Adrenal gland (tissue), 12 donors: Measurements from ENCODE around the gene TOP2B. TPM values are rescaled to one million over a fixed set of nuclear protein-coding genes. Genes with fewer than 3 reads are reported as not detected.

Source experiments
- DNase-seq, 7 donors: peaks; one replicate each; pipeline ENCODE4 v3.0.0-alpha.2; 2019 to 2020
- H3K27ac ChIP-seq, 5 donors: fragments of 200-600 bp; sonication (generic) in 4 of 5; 1 replicate in 3 of 5; 2 replicates in 2 of 5; pipeline versions ENCODE4 v1.5.1 to v1.8.0; 2016 to 2020; ENCODE audit warnings: mild to moderate bottlenecking in 1 of 5
- H3K27me3 ChIP-seq: fragments of 200-600 bp; 2 replicates; pipeline ENCODE4 v1.8.0; 2021
- H3K36me3 ChIP-seq, 2 donors: fragments of 200-600 bp; replicated peaks in 1 of 2; 1 replicate in 1 of 2; 2 replicates in 1 of 2; pipeline versions ENCODE4 v1.5.1 to v1.8.0; 2018 to 2022
- H3K4me1 ChIP-seq, 2 donors: fragments of 200-600 bp; replicated peaks in 1 of 2; 1 replicate in 1 of 2; 2 replicates in 1 of 2; pipeline versions ENCODE4 v1.5.1 to v1.8.0; 2018 to 2021
- H3K4me3 ChIP-seq, 4 donors: fragments of 200-600 bp; sonication (generic) in 3 of 4; one replicate each; pipeline ENCODE4 v1.5.1; 2016 to 2018
- H3K9me3 ChIP-seq, 3 donors: fragments of 200-600 bp; sonication (generic) in 1 of 3; replicated peaks in 1 of 3; 1 replicate in 2 of 3; 2 replicates in 1 of 3; pipeline versions ENCODE4 v1.5.1 to v1.8.0; 2016 to 2021
- POLR2A ChIP-seq, 2 donors: fragments of 450-650 bp; IDR thresholded peaks; one replicate each; pipeline ENCODE4 v1.6.1; 2017; ENCODE audit warnings: antibody characterized with exemption in 2 of 2, mild to moderate bottlenecking in 2 of 2, moderate library complexity in 1 of 2
- WGBS, 4 donors: extraction: QIAGEN DNeasy Blood & Tissue Kit in 2 of 4; methylation state at CpG; one replicate each; pipeline versions ENCODE4 v1.1.5 to v1.1.7; 2013 to 2017; 5-methylcytosine and 5-hydroxymethylcytosine counted together
- intact Hi-C, 2 donors: fragments of 100-400 bp; cut with DNase I; formaldehyde crosslinking; loops; one replicate each; pipeline versions ENCODE4 v1.14.1 to v1.15.0; 2022 to 2023
- polyA plus RNA-seq, 3 donors: library from polyadenylated mRNA; stranded (reverse); fragments of 200-250 nt in 2 of 3; fragments of 350-450 nt in 1 of 3; fragmentation: Illumina TruSeq in 1 of 3; extraction: RNeasy Lipid Tissue Mini Kit (QIAGEN cat#74804) in 1 of 3; gene quantifications; one replicate each; pipeline ENCODE4 v1.2.3, GENCODE V29; 2013 to 2014
- total RNA-seq, 9 donors: library from RNA; depleted of rRNA in 4 of 9; stranded (reverse); fragments of >200 nt in 4 of 9; fragments of 120-200 nt in 1 of 9; fragmentation: NEBNext Ultra II Directional in 1 of 9; extraction: Animal tissue kit (Norgen Biotek cat#: 25700) in 1 of 9; gene quantifications; one replicate each; pipeline versions ENCODE4 v1.1.0 to v1.2.4, GENCODE V29; 2013 to 2023
- TF ChIP-seq, protein P1 (sequence below), 6 experiments: fragments of 450-650 bp in 4 of 6; fragments of 200-600 bp in 2 of 6; sonication (generic) in 1 of 6; IDR thresholded peaks; 1 replicate in 5 of 6; 2 replicates in 1 of 6; pipeline versions ENCODE4 v1.5.1 to v1.8.0; 2016 to 2021; ENCODE audit warnings: antibody characterized with exemption in 6 of 6, mild to moderate bottlenecking in 2 of 6, moderate library complexity in 1 of 6
- donor health status: healthy with polysubstance abuse.
- donor health status: Bipolar disorder and iron deficiency.
- donor health status: DM: yes; HTN: yes; CAD: no.
- donor health status: DM: no; HTN: no; CAD: no.
- donor health status: DM: no; HTN: no; CAD: no.
- donor health status: DM: yes; HTN: yes; CAD: no.

TOP2B gene
- total and polyA plus RNA-seq, 12 donors: 33.7 to 108 (median 73.5) TPM

DNA sequence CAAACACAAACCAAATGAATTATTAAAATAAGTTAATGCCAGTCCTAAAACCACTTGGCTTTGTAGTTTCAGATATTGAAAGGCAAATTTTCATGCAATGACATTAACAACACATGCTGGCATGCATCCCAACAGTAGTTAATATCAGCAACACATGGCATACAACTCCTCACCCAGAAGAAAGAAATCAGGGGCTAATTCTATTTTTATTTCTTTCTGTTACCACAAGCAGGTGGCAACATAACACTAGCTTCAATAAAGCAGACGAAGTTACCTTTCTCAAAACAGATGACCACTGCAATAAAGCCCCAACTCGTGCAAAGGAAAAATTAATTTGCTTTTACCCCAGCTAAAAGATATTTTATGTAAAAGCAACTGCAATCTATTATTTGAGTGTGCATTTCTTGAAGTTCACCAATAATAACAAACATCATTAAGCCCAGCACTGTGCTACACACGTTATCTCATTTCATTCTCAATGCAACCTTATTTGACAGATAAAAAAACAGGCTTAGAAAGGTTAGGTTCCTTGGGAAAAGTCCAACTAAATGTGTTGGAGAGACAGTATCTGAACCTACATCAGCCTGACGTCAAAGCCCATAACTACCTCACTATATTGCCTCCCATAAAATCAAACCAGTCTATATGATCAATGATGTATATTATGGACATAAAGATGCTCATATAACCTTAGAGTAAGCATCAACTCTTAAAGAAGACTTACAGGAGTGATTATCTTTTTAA is 2.8 kb downstream of the TOP2B start:
- no peaks in the 10 kb centered on the region for H3K36me3 ChIP-seq
- 20 to 30% (median 22%) methylated on average over 4 of the region's 4 CpGs for WGBS, 4 donors
- no peak for DNase-seq
- intact Hi-C loops: loop anchor here in 1 of 2 donors (10.0 kb wide), 1 partner anchor 123 kb away; the partner anchor contains the start of gene NGLY1
- no peaks in the 10 kb centered on the region for H3K9me3 ChIP-seq
- TF ChIP-seq, protein P1, sequence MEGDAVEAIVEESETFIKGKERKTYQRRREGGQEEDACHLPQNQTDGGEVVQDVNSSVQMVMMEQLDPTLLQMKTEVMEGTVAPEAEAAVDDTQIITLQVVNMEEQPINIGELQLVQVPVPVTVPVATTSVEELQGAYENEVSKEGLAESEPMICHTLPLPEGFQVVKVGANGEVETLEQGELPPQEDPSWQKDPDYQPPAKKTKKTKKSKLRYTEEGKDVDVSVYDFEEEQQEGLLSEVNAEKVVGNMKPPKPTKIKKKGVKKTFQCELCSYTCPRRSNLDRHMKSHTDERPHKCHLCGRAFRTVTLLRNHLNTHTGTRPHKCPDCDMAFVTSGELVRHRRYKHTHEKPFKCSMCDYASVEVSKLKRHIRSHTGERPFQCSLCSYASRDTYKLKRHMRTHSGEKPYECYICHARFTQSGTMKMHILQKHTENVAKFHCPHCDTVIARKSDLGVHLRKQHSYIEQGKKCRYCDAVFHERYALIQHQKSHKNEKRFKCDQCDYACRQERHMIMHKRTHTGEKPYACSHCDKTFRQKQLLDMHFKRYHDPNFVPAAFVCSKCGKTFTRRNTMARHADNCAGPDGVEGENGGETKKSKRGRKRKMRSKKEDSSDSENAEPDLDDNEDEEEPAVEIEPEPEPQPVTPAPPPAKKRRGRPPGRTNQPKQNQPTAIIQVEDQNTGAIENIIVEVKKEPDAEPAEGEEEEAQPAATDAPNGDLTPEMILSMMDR (IDR thresholded peaks at IDR 0.05): no peak
- no peak for TF ChIP-seq POLR2A (IDR thresholded peaks at IDR 0.05)
- H3K4me3 ChIP-seq: peak overlapping the region in 1 of 4 donors; percentile 87
- peaks cover 20 to 57% of the 10 kb centered on the region in 2 donors for H3K4me1 ChIP-seq
- peak overlapping the region in 1 of 5 donors; percentile 96 for H3K27ac ChIP-seq
- H3K27me3 ChIP-seq: no peaks in the 10 kb centered on the region

GRCh38 chr3:25658836-25659235 is 5.9 kb downstream of the TOP2B start:
- intact Hi-C loops: no loop called here
- H3K27ac ChIP-seq: no peak overlapping the region
- H3K4me3 ChIP-seq: no peak overlapping the region
- H3K27me3 ChIP-seq: no peaks in the 10 kb centered on the region
- TF ChIP-seq, protein P1 (IDR thresholded peaks at IDR 0.05): no peak
- no peak for TF ChIP-seq POLR2A (IDR thresholded peaks at IDR 0.05)
- no peaks in the 10 kb centered on the region for H3K36me3 ChIP-seq
- H3K4me1 ChIP-seq: peaks cover 20 to 75% of the 10 kb centered on the region in 2 donors
- H3K9me3 ChIP-seq: no peaks in the 10 kb centered on the region
- DNase-seq: no peak
- WGBS, 4 donors: 75 to 84% (median 81%) methylated on average over 1 of the region's 1 CpG

DNA sequence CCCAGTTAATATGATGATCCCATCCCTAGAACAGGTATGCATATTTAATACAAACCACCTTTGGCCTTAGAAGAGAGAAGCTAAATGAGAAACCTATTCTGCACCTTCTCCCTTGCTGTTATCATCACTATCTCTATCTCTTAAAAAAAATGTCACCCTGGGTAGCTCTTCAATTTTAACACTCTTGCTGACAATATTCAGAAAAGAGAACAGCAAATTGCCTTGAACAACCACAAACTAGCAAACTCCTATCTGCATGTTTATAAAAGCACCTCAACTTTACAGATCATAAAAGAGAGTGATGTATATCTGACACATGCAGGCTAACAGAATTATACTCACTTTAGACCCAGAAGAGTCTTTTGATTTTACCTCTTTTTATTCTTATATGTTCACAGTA is 7.4 kb downstream of the TOP2B start:
- Histone ChIP-seq H3K27me3 (no peaks in the 10 kb centered on the region), H3K36me3 (no peaks in the 10 kb centered on the region), H3K9me3 (no peaks in the 10 kb centered on the region), H3K4me1 (peaks cover 10 to 76% of the 10 kb centered on the region in 2 donors), H3K4me3 (no peak overlapping the region), H3K27ac (no peak overlapping the region)
- TF ChIP-seq POLR2A (IDR thresholded peaks at IDR 0.05): no peak
- TF ChIP-seq, protein P1 (IDR thresholded peaks at IDR 0.05): no peak
- intact Hi-C loops: no loop called here
- no peak for DNase-seq

- Histone ChIP-seq H3K27me3 (no peaks in the 10 kb centered on the region), H3K9me3 (no peaks in the 10 kb centered on the region), H3K4me3 (no peak overlapping the region), H3K36me3 (no peaks in the 10 kb centered on the region), H3K4me1 (peaks cover 0 to 60% of the 10 kb centered on the region in 2 donors), H3K27ac (no peak overlapping the region)
- 87 to 95% (median 90%) methylated on average over 2 of the region's 2 CpGs for WGBS, 4 donors
- DNase-seq: no peak
- intact Hi-C loops: no loop called here
- TF ChIP-seq, protein P1 (IDR thresholded peaks at IDR 0.05): no peak
- no peak for TF ChIP-seq POLR2A (IDR thresholded peaks at IDR 0.05)
Measured at GRCh38 chr3:25655659-25656058, 9.0 kb downstream of the TOP2B start.
